Body of pancreas (tissue), 4 donors: Measurements from ENCODE around the gene HSF2BP. TPM values are rescaled to one million over a fixed set of nuclear protein-coding genes. Genes with fewer than 3 reads are reported as not detected.
"Not testable (repeated sequence)": the region's sequence is repeated elsewhere in the genome, so short reads cannot be mapped to it uniquely, and the experiment has no call there.

Source experiments
- ATAC-seq: fragments of 150-250 bp; one replicate; pipeline ENCODE4 v1.9.1; 2016
- DNase-seq, 4 donors: peaks; one replicate each; pipeline ENCODE4 v3.0.0-alpha.2; 2019
- H3K27ac ChIP-seq, 4 donors: fragments of 200-600 bp; sonication (generic); 1 replicate in 3 of 4; 2 replicates in 1 of 4; pipeline versions ENCODE4 v1.5.1 to v1.6.1; 2016 to 2019; ENCODE audit warnings: mild to moderate bottlenecking in 1 of 4, mixed read lengths in 1 of 4, moderate library complexity in 1 of 4
- H3K27me3 ChIP-seq, 2 donors: fragments of 200-600 bp; sonication (generic); one replicate each; pipeline ENCODE4 v1.6.0; 2016; ENCODE audit warnings: mild to moderate bottlenecking in 1 of 2
- H3K36me3 ChIP-seq, 2 donors: fragments of 200-600 bp; sonication (generic); replicated peaks in 1 of 2; 2 replicates each; pipeline ENCODE4 v1.5.1; 2016; ENCODE audit warnings: low read depth in 2 of 2; ENCODE audit not compliant: insufficient read depth in 1 of 2
- H3K4me1 ChIP-seq: fragments of 200-600 bp; sonication (generic); one replicate; pipeline ENCODE4 v1.6.0; 2016
- H3K4me3 ChIP-seq, 2 donors: fragments of 200-600 bp; sonication (generic); 1 replicate in 1 of 2; 2 replicates in 1 of 2; pipeline ENCODE4 v1.5.1; 2016 to 2019
- H3K9me3 ChIP-seq, 3 donors: fragments of 200-600 bp; sonication (generic); 1 replicate in 2 of 3; 2 replicates in 1 of 3; pipeline ENCODE4 v1.5.1; 2016
- CTCF ChIP-seq, 7 experiments: fragments of 450-650 bp in 4 of 7; fragments of 200-600 bp in 3 of 7; sonication (generic) in 3 of 7; IDR thresholded peaks; one replicate each; pipeline ENCODE4 v1.5.1; 2016 to 2019; ENCODE audit warnings: antibody characterized with exemption in 7 of 7
- POLR2A ChIP-seq, 3 donors: fragments of 450-650 bp; IDR thresholded peaks; one replicate each; pipeline ENCODE4 v1.6.1; 2016; ENCODE audit warnings: antibody characterized with exemption in 3 of 3, mild to moderate bottlenecking in 2 of 3
- WGBS, 2 donors: methylation state at CpG; one replicate each; pipeline ENCODE4 v1.1.5; 2017; 5-methylcytosine and 5-hydroxymethylcytosine counted together
- intact Hi-C: fragments of 100-400 bp; cut with DNase I; formaldehyde crosslinking; loops from one replicate; pipeline ENCODE4 v1.15.1; 2023
- total RNA-seq, 2 donors: library from RNA; depleted of rRNA; stranded (reverse); fragments of >200 nt; gene quantifications; one replicate each; pipeline ENCODE4 v1.1.0, GENCODE V29; 2016

Gene HSF2BP
- total RNA-seq, 2 donors from 2014 or later, result 3.1 to 4.3 TPM

- no peak overlapping the region for H3K27ac ChIP-seq
- DNase-seq, result no peak
- H3K9me3 ChIP-seq, result no peaks in the 10 kb centered on the region
- 94 to 96% methylated on average over 6 of the region's 6 CpGs for WGBS, 2 donors
- H3K36me3 ChIP-seq, result no peaks in the 10 kb centered on the region
- intact Hi-C loops, result no loop called here
- ATAC-seq, result no peak
- H3K27me3 ChIP-seq, result no peaks in the 10 kb centered on the region
- no peak overlapping the region for H3K4me3 ChIP-seq
- H3K4me1 ChIP-seq, result peaks cover 2% of the 10 kb centered on the region
- TF ChIP-seq POLR2A (IDR thresholded peaks at IDR 0.05), result no peak
Observed at GRCh38 chr21:43653626-43654025, 5.7 kb downstream of the HSF2BP start.

GRCh38 chr21:43652616-43653015 is 6.7 kb downstream of the HSF2BP start:
- WGBS, 2 donors, result 71 to 78% methylated on average over 6 of the region's 6 CpGs

GRCh38 chr21:43651926-43652325 is 7.4 kb downstream of the HSF2BP start:
- 83 to 91% methylated on average over 6 of the region's 6 CpGs for WGBS, 2 donors
- H3K36me3 ChIP-seq, H3K4me1 ChIP-seq, ATAC-seq, H3K27ac ChIP-seq, DNase-seq, intact Hi-C loops, H3K27me3 ChIP-seq, H3K9me3 ChIP-seq, H3K4me3 ChIP-seq: not testable (repeated sequence)

More at GRCh38 chr21:43652616-43653015, 6.7 kb downstream of the HSF2BP start:
- H3K4me1 ChIP-seq, result no peaks in the 10 kb centered on the region
- TF ChIP-seq CTCF (IDR thresholded peaks at IDR 0.05), result no peak
- TF ChIP-seq POLR2A (IDR thresholded peaks at IDR 0.05), result no peak
- H3K4me3 ChIP-seq, result no peak overlapping the region
- DNase-seq (no peak), ATAC-seq (no peak)
- no peaks in the 10 kb centered on the region for H3K27me3 ChIP-seq
- H3K27ac ChIP-seq, result no peak overlapping the region
- no peaks in the 10 kb centered on the region for H3K9me3 ChIP-seq
- H3K36me3 ChIP-seq, result no peaks in the 10 kb centered on the region
- intact Hi-C loops, result no loop called here

GRCh38 chr21:43648171-43648570 is 11.1 kb downstream of the HSF2BP start:
- no peak for DNase-seq
- intact Hi-C loops, result no loop called here
- no peak overlapping the region for H3K27ac ChIP-seq
- H3K4me3 ChIP-seq, result no peak overlapping the region
- no peaks in the 10 kb centered on the region for H3K36me3 ChIP-seq
- WGBS, 2 donors, result 58 to 63% methylated on average over 9 of the region's 9 CpGs
- no peaks in the 10 kb centered on the region for H3K4me1 ChIP-seq
- H3K9me3 ChIP-seq, result no peaks in the 10 kb centered on the region
- TF ChIP-seq CTCF (IDR thresholded peaks at IDR 0.05) (no peak), POLR2A (IDR thresholded peaks at IDR 0.05) (no peak)
- H3K27me3 ChIP-seq, result no peaks in the 10 kb centered on the region
- ATAC-seq, result no peak

GRCh38 chr21:43646550-43647260 is 12.6 kb downstream of the HSF2BP start:
- H3K4me1 ChIP-seq, result no peaks in the 10 kb centered on the region
- no peak overlapping the region for H3K27ac ChIP-seq
- H3K36me3 ChIP-seq, result no peaks in the 10 kb centered on the region
- no peak overlapping the region for H3K4me3 ChIP-seq
- intact Hi-C loops, result no loop called here
- ATAC-seq, result peak; percentile 99
- no peaks in the 10 kb centered on the region for H3K9me3 ChIP-seq
- no peaks in the 10 kb centered on the region for H3K27me3 ChIP-seq
- TF ChIP-seq POLR2A (IDR thresholded peaks at IDR 0.05) (no peak), CTCF (IDR thresholded peaks at IDR 0.05) (peak; percentile 96 to 99 (median 98))
- WGBS, 2 donors, result 16 to 17% methylated on average over 7 of the region's 7 CpGs
- peak; percentile 91 to 93 (median 92) for DNase-seq

GRCh38 chr21:43645976-43646375 is 13.3 kb downstream of the HSF2BP start:
- intact Hi-C loops, result no loop called here
- DNase-seq (no peak), ATAC-seq (no peak)
- Histone ChIP-seq H3K27me3 (no peaks in the 10 kb centered on the region), H3K4me1 (no peaks in the 10 kb centered on the region), H3K9me3 (no peaks in the 10 kb centered on the region), H3K36me3 (no peaks in the 10 kb centered on the region), H3K4me3 (no peak overlapping the region), H3K27ac (peak overlapping the region in 1 of 4 donors; percentile 34)
- WGBS, 2 donors, result 39 to 43% methylated on average over 4 of the region's 4 CpGs
- TF ChIP-seq POLR2A (IDR thresholded peaks at IDR 0.05), result no peak
- no peak for TF ChIP-seq CTCF (IDR thresholded peaks at IDR 0.05)
